ENCODE results near the gene TMEM38B.

GRCh38 chr9:105702207-105702606 lies 7.9 kb downstream of the TMEM38B start:
- TF ChIP-seq EZH2 (IDR thresholded peaks at IDR 0.05) (no peak), CTCF (IDR thresholded peaks at IDR 0.05) (no peak)
